Adrenal gland (tissue), 5 donors: ENCODE data around the gene AKAP1.

Source experiments
- POLR2A ChIP-seq, 2 donors: fragments of 450-650 bp; IDR thresholded peaks; one replicate each; pipeline ENCODE4 v1.6.1; 2017; ENCODE audit warnings: antibody characterized with exemption in 2 of 2, mild to moderate bottlenecking in 2 of 2, moderate library complexity in 1 of 2
- TF ChIP-seq, protein P1 (sequence below), 6 experiments: fragments of 450-650 bp in 4 of 6; fragments of 200-600 bp in 2 of 6; sonication (generic) in 1 of 6; IDR thresholded peaks; 1 replicate in 5 of 6; 2 replicates in 1 of 6; pipeline versions ENCODE4 v1.5.1 to v1.8.0; 2016 to 2021; ENCODE audit warnings: antibody characterized with exemption in 6 of 6, mild to moderate bottlenecking in 2 of 6, moderate library complexity in 1 of 6
- donor health status: DM: no; HTN: no; CAD: no.

DNA sequence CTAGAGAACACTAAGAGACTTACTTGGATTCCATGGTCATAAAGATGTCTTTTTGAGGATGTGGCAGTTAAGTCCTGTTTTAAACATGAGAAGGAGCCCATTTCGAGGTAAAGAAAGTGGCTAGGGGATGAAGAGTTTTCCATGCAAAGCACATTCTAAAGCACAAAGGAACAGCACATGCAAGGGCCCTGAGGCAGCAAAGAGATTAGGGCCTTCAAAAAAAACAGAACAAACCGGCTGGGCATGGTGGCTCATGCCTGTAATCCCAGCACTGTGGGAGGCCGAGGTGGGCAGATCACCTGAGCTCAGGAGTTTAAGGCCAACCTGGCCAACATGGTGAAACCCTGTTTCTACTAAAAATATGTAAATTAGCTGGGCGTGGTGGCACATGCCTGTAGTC lies 79.8 kb downstream of the AKAP1 start:
- TF ChIP-seq, protein P1, sequence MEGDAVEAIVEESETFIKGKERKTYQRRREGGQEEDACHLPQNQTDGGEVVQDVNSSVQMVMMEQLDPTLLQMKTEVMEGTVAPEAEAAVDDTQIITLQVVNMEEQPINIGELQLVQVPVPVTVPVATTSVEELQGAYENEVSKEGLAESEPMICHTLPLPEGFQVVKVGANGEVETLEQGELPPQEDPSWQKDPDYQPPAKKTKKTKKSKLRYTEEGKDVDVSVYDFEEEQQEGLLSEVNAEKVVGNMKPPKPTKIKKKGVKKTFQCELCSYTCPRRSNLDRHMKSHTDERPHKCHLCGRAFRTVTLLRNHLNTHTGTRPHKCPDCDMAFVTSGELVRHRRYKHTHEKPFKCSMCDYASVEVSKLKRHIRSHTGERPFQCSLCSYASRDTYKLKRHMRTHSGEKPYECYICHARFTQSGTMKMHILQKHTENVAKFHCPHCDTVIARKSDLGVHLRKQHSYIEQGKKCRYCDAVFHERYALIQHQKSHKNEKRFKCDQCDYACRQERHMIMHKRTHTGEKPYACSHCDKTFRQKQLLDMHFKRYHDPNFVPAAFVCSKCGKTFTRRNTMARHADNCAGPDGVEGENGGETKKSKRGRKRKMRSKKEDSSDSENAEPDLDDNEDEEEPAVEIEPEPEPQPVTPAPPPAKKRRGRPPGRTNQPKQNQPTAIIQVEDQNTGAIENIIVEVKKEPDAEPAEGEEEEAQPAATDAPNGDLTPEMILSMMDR (IDR thresholded peaks at IDR 0.05) = no peak
- TF ChIP-seq POLR2A (IDR thresholded peaks at IDR 0.05) = no peak
